ENCODE results near the gene CAMK1D. TPM values are rescaled to one million over a fixed set of nuclear protein-coding genes. Genes with fewer than 3 reads are reported as not detected.

Gene CAMK1D
- total and polyA plus RNA-seq, 10 of the 15 experiments (the other 5 are each of a cell fraction or from before 2014, with no cell fraction given) = 2.1 to 35.5 (median 14.7) TPM

DNA sequence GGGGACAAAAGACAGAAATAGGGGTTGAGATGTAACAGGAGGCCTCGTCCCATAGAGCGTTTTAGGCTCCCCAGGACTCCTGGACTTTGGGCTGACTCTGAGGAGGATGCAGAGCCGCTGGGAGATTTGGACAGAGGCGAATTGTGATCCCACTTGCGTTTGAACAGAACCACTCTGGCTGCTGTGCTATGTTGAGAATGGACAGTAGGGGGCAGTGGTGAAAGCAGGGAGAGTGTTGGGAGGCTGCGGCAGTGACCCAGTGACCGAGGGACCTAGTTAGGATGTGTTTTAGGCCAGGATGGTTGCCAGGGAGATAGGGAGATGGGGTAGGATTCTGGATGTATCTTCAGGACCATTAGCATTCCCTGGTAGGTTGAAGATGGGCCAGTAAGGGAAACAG lies 380.5 kb downstream of the CAMK1D start:
- Histone ChIP-seq H3K4me1 (ENCODE audit: control insufficient read depth, insufficient read depth, low read length) (peaks cover 9% of the 10 kb centered on the region), H3K79me2 (ENCODE audit: control insufficient read depth, insufficient read depth, low read length) (no peaks in the 10 kb centered on the region), H3K27me3 (replicated peaks in 1 of 2; ENCODE audit: control insufficient read depth in 2 of 2, insufficient read depth in 2 of 2, low read length in 1 of 2) (no peaks in the 10 kb centered on the region), H3K4me2 (ENCODE audit: control insufficient read depth, insufficient read depth) (peak overlapping the region; percentile 43; the same call in 1 of the 2 replicates), H3K9me3 (replicated peaks; ENCODE audit: control insufficient read depth, insufficient read depth, low read length) (no peaks in the 10 kb centered on the region), H4K20me1 (ENCODE audit: control insufficient read depth, insufficient read depth) (no peaks in the 10 kb centered on the region), H3K36me3 (ENCODE audit: control insufficient read depth in 2 of 2, insufficient read depth in 2 of 2, low read length in 1 of 2) (no peaks in the 10 kb centered on the region), H3K9ac (ENCODE audit: control insufficient read depth, insufficient read depth, low read length) (no peak overlapping the region), H2AFZ (ENCODE audit: control insufficient read depth, low read depth, low read length) (no peak overlapping the region), H3K27ac (ENCODE audit: control insufficient read depth, insufficient read depth) (no peak overlapping the region), H3K4me3 (no peak overlapping the region)
- no peak for ATAC-seq
- POLR2A ChIA-PET = no interaction called here
- no peak for DNase-seq (ENCODE audit: low read depth, low spot score)
- SMC1A ChIA-PET (ENCODE audit: uncharacterized antibody, unreplicated experiment) = no interaction called here
- TF ChIP-seq EZH2 (IDR thresholded peaks at IDR 0.05; ENCODE audit: borderline replicate concordance, control insufficient read depth, low read depth, low read length) = no peak
- TF ChIP-seq RAD21 (IDR thresholded peaks at IDR 0.05; ENCODE audit: insufficient read depth, low read depth, low read length) = 0 out of 2 replicates have a peak, but pooled peaks have one; percentile 20
- no peak for TF ChIP-seq CHD4 (IDR thresholded peaks at IDR 0.05)
- no peak for TF ChIP-seq GABPA (IDR thresholded peaks at IDR 0.05; ENCODE audit: low read depth)
- TF ChIP-seq WRNIP1 (IDR thresholded peaks at IDR 0.05; ENCODE audit: borderline replicate concordance, low read depth, low read length) = no peak
- TF ChIP-seq, protein P1, sequence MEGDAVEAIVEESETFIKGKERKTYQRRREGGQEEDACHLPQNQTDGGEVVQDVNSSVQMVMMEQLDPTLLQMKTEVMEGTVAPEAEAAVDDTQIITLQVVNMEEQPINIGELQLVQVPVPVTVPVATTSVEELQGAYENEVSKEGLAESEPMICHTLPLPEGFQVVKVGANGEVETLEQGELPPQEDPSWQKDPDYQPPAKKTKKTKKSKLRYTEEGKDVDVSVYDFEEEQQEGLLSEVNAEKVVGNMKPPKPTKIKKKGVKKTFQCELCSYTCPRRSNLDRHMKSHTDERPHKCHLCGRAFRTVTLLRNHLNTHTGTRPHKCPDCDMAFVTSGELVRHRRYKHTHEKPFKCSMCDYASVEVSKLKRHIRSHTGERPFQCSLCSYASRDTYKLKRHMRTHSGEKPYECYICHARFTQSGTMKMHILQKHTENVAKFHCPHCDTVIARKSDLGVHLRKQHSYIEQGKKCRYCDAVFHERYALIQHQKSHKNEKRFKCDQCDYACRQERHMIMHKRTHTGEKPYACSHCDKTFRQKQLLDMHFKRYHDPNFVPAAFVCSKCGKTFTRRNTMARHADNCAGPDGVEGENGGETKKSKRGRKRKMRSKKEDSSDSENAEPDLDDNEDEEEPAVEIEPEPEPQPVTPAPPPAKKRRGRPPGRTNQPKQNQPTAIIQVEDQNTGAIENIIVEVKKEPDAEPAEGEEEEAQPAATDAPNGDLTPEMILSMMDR (IDR thresholded peaks at IDR 0.05 in 2 of 3, conservative IDR thresholded peaks at IDR 0.05 in 1 of 3; ENCODE audit: control insufficient read depth in 2 of 3, extremely low read depth in 1 of 3, insufficient read depth in 1 of 3, low read depth in 3 of 3, low read length in 3 of 3) = peak in 2 of 3 experiments; percentile 26 to 34; a peak in 2 of 6 replicates
- in situ Hi-C loops (cut with MboI) = no loop called here
- CTCF ChIA-PET = no interaction called here
- no TSS peak for BruUV-seq (replicated peaks)
- no peak for FAIRE-seq
- 96% methylated on average over 7 of the region's 7 CpGs for WGBS (ENCODE audit: insufficient coverage, insufficient replicate concordance, low lambda C conversion rate, missing lambda C conversion rate)
- intact Hi-C loops (cut with micrococcal nuclease; ENCODE audit: unreplicated experiment) = no loop called here
- RAD21 ChIA-PET (ENCODE audit: unreplicated experiment) = no interaction called here

Data from GM12878 (cell line).